ENCODE data around the gene GNAL. TPM values are rescaled to one million over a fixed set of nuclear protein-coding genes. Genes with fewer than 3 reads are reported as not detected.

GNAL gene
- total and polyA plus RNA-seq, 2 experiments from 2014 or later, result 7.5 to 21.6 TPM

- H3K27ac Mint-ChIP-seq, result no peak overlapping the region
- H3K27ac ChIP-seq (ENCODE audit: low read depth), result peak overlapping the region; percentile 14; the same call in 1 of the 2 replicates
- peaks cover 41% of the 10 kb centered on the region for H3K4me1 Mint-ChIP-seq
Observed at GRCh38 chr18:11791131-11791530, 102.1 kb downstream of the GNAL start.

More at GRCh38 chr18:11791131-11791530, 102.1 kb downstream of the GNAL start:
- Mint-ChIP-seq H3K27me3 (ENCODE audit: insufficient read depth, low read depth, poor library complexity) (peaks cover 5% of the 10 kb centered on the region), H3K9me3 (peaks cover 2% of the 10 kb centered on the region; the same call in 1 of the 3 replicates), H3K4me3 (no peak overlapping the region), H3K36me3 (ENCODE audit: low read depth) (peaks cover 7% of the 10 kb centered on the region)
- no peaks in the 10 kb centered on the region for H3K9me2 ChIP-seq (ENCODE audit: insufficient read depth)
- H3K4me2 ChIP-seq, result no peak overlapping the region
- H3F3A ChIP-seq (replicated peaks; ENCODE audit: low read depth), result no peaks in the 10 kb centered on the region
- ATAC-seq (peak; percentile 78), DNase-seq (ENCODE audit: low spot score) (no peak)
- no peaks in the 10 kb centered on the region for H3K79me2 ChIP-seq (replicated peaks; ENCODE audit: insufficient read depth)
- H3K36me3 ChIP-seq (ENCODE audit: insufficient read depth), result no peaks in the 10 kb centered on the region; the same call in 1 of the 2 replicates
- no peak overlapping the region for H3K4me3 ChIP-seq
- H3K27me3 ChIP-seq (ENCODE audit: insufficient read depth), result no peaks in the 10 kb centered on the region
- H2AFZ ChIP-seq, result no peak overlapping the region
- TF ChIP-seq ZNF114 (CRISPR knock-in tag; IDR thresholded peaks at IDR 0.05) (no peak), ETS1 (IDR thresholded peaks at IDR 0.05) (no peak), EZH2 (IDR thresholded peaks at IDR 0.05; ENCODE audit: low read depth, unreplicated experiment) (no peak), EZH2phosphoT487 (IDR thresholded peaks at IDR 0.05; ENCODE audit: unreplicated experiment) (no peak), ZNF331 (CRISPR knock-in tag; IDR thresholded peaks at IDR 0.05; ENCODE audit: low read depth) (no peak), ZNF462 (CRISPR knock-in tag; IDR thresholded peaks at IDR 0.05) (no peak), CREB1 (CRISPR knock-in tag; IDR thresholded peaks at IDR 0.05; ENCODE audit: low read depth) (no peak), POLR2AphosphoS5 (IDR thresholded peaks at IDR 0.05; ENCODE audit: low read depth) (no peak), NANOG (IDR thresholded peaks at IDR 0.05; ENCODE audit: borderline replicate concordance) (no peak), STAT1 (IDR thresholded peaks at IDR 0.05; ENCODE audit: unreplicated experiment) (no peak), REST (IDR thresholded peaks at IDR 0.05; ENCODE audit: unreplicated experiment) (no peak), JUNB (IDR thresholded peaks at IDR 0.05; ENCODE audit: unreplicated experiment) (no peak), CTCF (conservative IDR thresholded peaks at IDR 0.05; ENCODE audit: low read depth in 2 of 2) (no peak)
- no peaks in the 10 kb centered on the region for H4K20me1 ChIP-seq (replicated peaks; ENCODE audit: insufficient read depth)
- peaks cover 32% of the 10 kb centered on the region for H3K4me1 ChIP-seq (ENCODE audit: insufficient read depth)

All from GM23338 (cell line).